Measurements from ENCODE around the gene KRTAP12-1.

DNA sequence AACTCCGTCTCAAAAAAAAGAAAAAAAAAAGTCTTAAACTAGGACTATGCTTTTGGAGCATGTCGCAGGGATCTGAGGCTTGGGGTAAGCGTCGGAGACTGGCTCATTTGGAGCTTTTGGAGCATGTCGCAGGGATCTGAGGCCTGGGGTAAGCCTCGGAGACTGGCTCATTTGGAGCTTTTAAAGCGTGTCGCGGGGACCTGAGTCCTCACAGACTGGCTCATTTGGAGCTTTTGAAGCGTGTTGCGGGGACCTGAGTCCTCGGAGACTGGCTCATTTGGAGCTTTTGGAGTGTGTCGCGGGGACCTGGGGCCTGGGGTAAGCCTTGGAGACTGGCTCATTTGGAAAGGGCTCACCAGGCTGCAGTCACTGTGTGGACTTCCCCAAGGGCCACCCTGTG lies 43.0 kb upstream of the KRTAP12-1 start:
- TF ChIP-seq, protein P1, sequence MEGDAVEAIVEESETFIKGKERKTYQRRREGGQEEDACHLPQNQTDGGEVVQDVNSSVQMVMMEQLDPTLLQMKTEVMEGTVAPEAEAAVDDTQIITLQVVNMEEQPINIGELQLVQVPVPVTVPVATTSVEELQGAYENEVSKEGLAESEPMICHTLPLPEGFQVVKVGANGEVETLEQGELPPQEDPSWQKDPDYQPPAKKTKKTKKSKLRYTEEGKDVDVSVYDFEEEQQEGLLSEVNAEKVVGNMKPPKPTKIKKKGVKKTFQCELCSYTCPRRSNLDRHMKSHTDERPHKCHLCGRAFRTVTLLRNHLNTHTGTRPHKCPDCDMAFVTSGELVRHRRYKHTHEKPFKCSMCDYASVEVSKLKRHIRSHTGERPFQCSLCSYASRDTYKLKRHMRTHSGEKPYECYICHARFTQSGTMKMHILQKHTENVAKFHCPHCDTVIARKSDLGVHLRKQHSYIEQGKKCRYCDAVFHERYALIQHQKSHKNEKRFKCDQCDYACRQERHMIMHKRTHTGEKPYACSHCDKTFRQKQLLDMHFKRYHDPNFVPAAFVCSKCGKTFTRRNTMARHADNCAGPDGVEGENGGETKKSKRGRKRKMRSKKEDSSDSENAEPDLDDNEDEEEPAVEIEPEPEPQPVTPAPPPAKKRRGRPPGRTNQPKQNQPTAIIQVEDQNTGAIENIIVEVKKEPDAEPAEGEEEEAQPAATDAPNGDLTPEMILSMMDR (IDR thresholded peaks at IDR 0.05) = no peak
- no peak for TF ChIP-seq POLR2A (IDR thresholded peaks at IDR 0.05)

Data from Peyer's patch (tissue), 4 donors.